ENCODE results near the gene ESAM.

GRCh38 chr11:124761301-124762104 is 587 bp downstream of the ESAM start:
- TF ChIP-seq, protein P1, sequence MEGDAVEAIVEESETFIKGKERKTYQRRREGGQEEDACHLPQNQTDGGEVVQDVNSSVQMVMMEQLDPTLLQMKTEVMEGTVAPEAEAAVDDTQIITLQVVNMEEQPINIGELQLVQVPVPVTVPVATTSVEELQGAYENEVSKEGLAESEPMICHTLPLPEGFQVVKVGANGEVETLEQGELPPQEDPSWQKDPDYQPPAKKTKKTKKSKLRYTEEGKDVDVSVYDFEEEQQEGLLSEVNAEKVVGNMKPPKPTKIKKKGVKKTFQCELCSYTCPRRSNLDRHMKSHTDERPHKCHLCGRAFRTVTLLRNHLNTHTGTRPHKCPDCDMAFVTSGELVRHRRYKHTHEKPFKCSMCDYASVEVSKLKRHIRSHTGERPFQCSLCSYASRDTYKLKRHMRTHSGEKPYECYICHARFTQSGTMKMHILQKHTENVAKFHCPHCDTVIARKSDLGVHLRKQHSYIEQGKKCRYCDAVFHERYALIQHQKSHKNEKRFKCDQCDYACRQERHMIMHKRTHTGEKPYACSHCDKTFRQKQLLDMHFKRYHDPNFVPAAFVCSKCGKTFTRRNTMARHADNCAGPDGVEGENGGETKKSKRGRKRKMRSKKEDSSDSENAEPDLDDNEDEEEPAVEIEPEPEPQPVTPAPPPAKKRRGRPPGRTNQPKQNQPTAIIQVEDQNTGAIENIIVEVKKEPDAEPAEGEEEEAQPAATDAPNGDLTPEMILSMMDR (IDR thresholded peaks at IDR 0.05) = no peak
- TF ChIP-seq POLR2A (IDR thresholded peaks at IDR 0.05) = no peak

Measured in esophagus squamous epithelium (tissue), 4 donors.